IMR-90 (cell line): ENCODE data around the gene BAD. TPM values are rescaled to one million over a fixed set of nuclear protein-coding genes. Genes with fewer than 3 reads are reported as not detected.

ENCODE experiments used
- ATAC-seq: fragments of 200-7000 bp; cut with Tn5 transposase; 2 replicates; pipeline ENCODE4 v1.9.1; 2020; ENCODE audit warnings: low read depth, mild to moderate bottlenecking, moderate library complexity
- BruUV-seq: library from RNA; stranded (reverse); fragments of 400-500 nt; replicated peaks from 2 replicates; lab custom pipeline; 2021; lab: Mats Ljungman, UMichigan
- CTCF ChIA-PET: fragments of 300-600 bp; formaldehyde crosslinking; extraction: SDS; loops from one replicate; lab custom pipeline; 2021; ENCODE audit warnings: antibody characterized with exemption; lab: Yijun Ruan, JAX
- POLR2A ChIA-PET: fragments of 300-600 bp; sonication (Branson Sonifier 250); formaldehyde crosslinking; loops from one replicate; lab custom pipeline; 2022; ENCODE audit warnings: antibody characterized with exemption; ENCODE audit not compliant: unreplicated experiment; lab: Charles Lee
- DNase-seq: peaks from one replicate; pipeline ENCODE4 v3.0.0; 2013
- H2AFZ ChIP-seq: replicated peaks from 2 replicates; pipeline ENCODE3; 2013; ENCODE audit warnings: low read length, mild to moderate bottlenecking; ENCODE audit not compliant: poor library complexity
- H2AK5ac ChIP-seq: 2 replicates; pipeline ENCODE4 v1.6.1; 2013; ENCODE audit warnings: low read depth, low read length, inconsistent platforms
- H2AK9ac ChIP-seq: replicated peaks from 2 replicates; pipeline ENCODE3; 2013; ENCODE audit warnings: mild to moderate bottlenecking, low read depth, low read length, moderate library complexity; ENCODE audit not compliant: poor library complexity
- H2BK120ac ChIP-seq: 2 replicates; pipeline ENCODE4 v1.6.1; 2013; ENCODE audit warnings: low read depth, low read length, inconsistent platforms
- H2BK15ac ChIP-seq: 3 replicates; pipeline ENCODE4 v1.6.1; 2013; ENCODE audit warnings: low read depth, low read length, inconsistent platforms
- H2BK20ac ChIP-seq: 2 replicates; pipeline ENCODE4 v1.6.1; 2013; ENCODE audit warnings: low read depth, mild to moderate bottlenecking, inconsistent platforms, low read length, moderate library complexity
- H2BK5ac ChIP-seq: 2 replicates; pipeline ENCODE4 v1.6.1; 2013; ENCODE audit warnings: mild to moderate bottlenecking, low read depth, low read length, inconsistent platforms; ENCODE audit not compliant: poor library complexity, severe bottlenecking
- H3K14ac ChIP-seq: replicated peaks from 2 replicates; pipeline ENCODE4 v1.6.1; 2013; ENCODE audit warnings: low read depth, low read length, inconsistent platforms
- H3K18ac ChIP-seq: 2 replicates; pipeline ENCODE4 v1.6.1; 2013; ENCODE audit warnings: low read depth, low read length, control low read depth
- H3K23ac ChIP-seq: 2 replicates; pipeline ENCODE4 v1.6.1; 2013; ENCODE audit warnings: low read depth, low read length, inconsistent platforms
- H3K27ac ChIP-seq: 2 replicates; pipeline ENCODE4 v1.5.1; 2013; ENCODE audit warnings: mild to moderate bottlenecking, control low read depth, low read length; ENCODE audit not compliant: insufficient read depth
- H3K27me3 ChIP-seq: 2 replicates; pipeline ENCODE4 v1.6.1; 2013; ENCODE audit warnings: low read length; ENCODE audit not compliant: control insufficient read depth, insufficient read depth
- H3K36me3 ChIP-seq: 2 replicates; pipeline ENCODE4 v1.6.1; 2013; ENCODE audit warnings: low read length, mixed read lengths; ENCODE audit not compliant: control insufficient read depth, insufficient read depth
- H3K4ac ChIP-seq: 2 replicates; pipeline ENCODE4 v1.6.1; 2013; ENCODE audit warnings: low read depth, low read length, inconsistent platforms
- H3K4me1 ChIP-seq: 2 replicates; pipeline ENCODE4 v1.6.1; 2013; ENCODE audit warnings: low read length, mixed read lengths; ENCODE audit not compliant: control insufficient read depth, insufficient read depth
- H3K4me2 ChIP-seq: 2 replicates; pipeline ENCODE4 v1.6.1; 2013; ENCODE audit warnings: low read depth, mild to moderate bottlenecking, control low read depth, low read length, moderate library complexity
- H3K4me3 ChIP-seq: 2 replicates; pipeline ENCODE4 v1.5.1; 2013; ENCODE audit warnings: low read depth, mild to moderate bottlenecking, control low read depth, low read length, moderate library complexity; ENCODE audit not compliant: insufficient read depth
- H3K56ac ChIP-seq: 2 replicates; pipeline ENCODE4 v1.6.1; 2013; ENCODE audit warnings: low read length, inconsistent platforms; ENCODE audit not compliant: insufficient read depth; ENCODE audit errors: extremely low read depth
- H3K79me1 ChIP-seq, 2 experiments: 2 replicates each; pipeline ENCODE4 v1.6.1; 2013; ENCODE audit warnings: low read length in 2 of 2, inconsistent platforms in 1 of 2, low read depth in 1 of 2
- H3K9ac ChIP-seq: 2 replicates; pipeline ENCODE4 v1.6.1; 2013; ENCODE audit warnings: low read depth, low read length, control low read depth
- H3K9me1 ChIP-seq: 2 replicates; pipeline ENCODE4 v1.6.1; 2013; ENCODE audit warnings: low read length, inconsistent platforms; ENCODE audit not compliant: insufficient read depth
- H3K9me3 ChIP-seq: 2 replicates; pipeline ENCODE4 v1.6.1; 2013; ENCODE audit warnings: low read length; ENCODE audit not compliant: control insufficient read depth, insufficient read depth
- H4K20me1 ChIP-seq: 2 replicates; pipeline ENCODE4 v1.6.1; 2013; ENCODE audit warnings: low read length, inconsistent platforms; ENCODE audit not compliant: insufficient read depth
- H4K5ac ChIP-seq: 2 replicates; pipeline ENCODE4 v1.6.1; 2013; ENCODE audit warnings: mild to moderate bottlenecking, low read depth, low read length, control low read depth
- H4K8ac ChIP-seq, 2 experiments: 2 replicates each; pipeline ENCODE4 v1.6.1; 2013; ENCODE audit warnings: low read depth in 2 of 2, low read length in 2 of 2, control low read depth in 1 of 2, inconsistent platforms in 1 of 2
- H4K91ac ChIP-seq: 2 replicates; pipeline ENCODE4 v1.6.1; 2013; ENCODE audit warnings: low read depth, low read length, inconsistent platforms; ENCODE audit not compliant: insufficient read depth
- BHLHE40 ChIP-seq: fragments of 150-350 bp; IDR thresholded peaks from 2 replicates; pipeline ENCODE4 v1.6.1; 2016; ENCODE audit warnings: mild to moderate bottlenecking, low read depth, low read length
- FOS ChIP-seq: fragments of 150-350 bp; IDR thresholded peaks from 2 replicates; pipeline ENCODE4 v1.6.1; 2016; ENCODE audit warnings: low read depth, low read length
- MAFK ChIP-seq: IDR thresholded peaks from 2 replicates; pipeline ENCODE4 v1.6.1; 2012; ENCODE audit warnings: low read depth, low read length, improper control_type of control experiment
- MAZ ChIP-seq: IDR thresholded peaks from 2 replicates; pipeline ENCODE4 v1.6.1; 2012; ENCODE audit warnings: low read depth, mild to moderate bottlenecking, low read length, improper control_type of control experiment, moderate library complexity, borderline replicate concordance
- MXI1 ChIP-seq: IDR thresholded peaks from 2 replicates; pipeline ENCODE4 v1.6.1; 2012; ENCODE audit warnings: low read depth, mild to moderate bottlenecking, low read length, moderate library complexity, borderline replicate concordance
- POLR2A ChIP-seq: IDR thresholded peaks from 2 replicates; pipeline ENCODE4 v1.6.1; 2012; ENCODE audit warnings: mild to moderate bottlenecking, low read depth, low read length
- RCOR1 ChIP-seq: IDR thresholded peaks from 2 replicates; pipeline ENCODE4 v1.6.1; 2012; ENCODE audit warnings: mild to moderate bottlenecking, low read length, improper control_type of control experiment; ENCODE audit not compliant: insufficient replicate concordance
- WGBS, 2 experiments: methylation state at CpG; one replicate each; pipeline versions ENCODE4 v1.1.5 to v1.1.7; 2013; ENCODE audit warnings: missing lambda C conversion rate in 2 of 2; ENCODE audit not compliant: insufficient read length in 1 of 2; ENCODE audit errors: extremely low coverage in 2 of 2; 5-methylcytosine and 5-hydroxymethylcytosine counted together
- dilution Hi-C: fragments of 300-500 bp; cut with HindIII; formaldehyde crosslinking; loops from one replicate; pipeline ENCODE4 v1.14.3; 2018; ENCODE audit warnings: low sequenced_read_pairs; ENCODE audit not compliant: unreplicated experiment
- in situ Hi-C: fragments of 300-500 bp; cut with MboI; formaldehyde crosslinking; loops from 3 replicates; pipeline ENCODE4 v1.14.3; 2019; ENCODE audit warnings: low sequenced_read_pairs, inconsistent platforms, mixed read lengths
- intact Hi-C: fragments of 100-400 bp; cut with micrococcal nuclease; formaldehyde crosslinking; loops from 2 replicates; pipeline ENCODE4 v1.10.0; 2022
- polyA plus RNA-seq, 3 experiments: library from polyadenylated mRNA; depleted of rRNA; stranded (reverse); fragments of >200 nt; gene quantifications; 2 replicates each; pipeline ENCODE4 v1.2.3, GENCODE V29; 2012; ENCODE audit warnings: low replicate concordance in 1 of 3
- total RNA-seq: library from RNA; depleted of rRNA; stranded (reverse); fragments of >200 nt; gene quantifications from 2 replicates; pipeline ENCODE4 v1.2.3, GENCODE V29; 2012
- TF ChIP-seq, protein P1 (sequence below): fragments of 150-350 bp; IDR thresholded peaks from 2 replicates; pipeline ENCODE4 v1.6.1; 2016; ENCODE audit warnings: low read depth, mild to moderate bottlenecking, low read length, moderate library complexity, borderline replicate concordance
- TF ChIP-seq, protein P2 (sequence below): fragments of 150-350 bp; IDR thresholded peaks from 2 replicates; pipeline ENCODE4 v1.6.1; 2017; ENCODE audit warnings: mild to moderate bottlenecking, antibody characterized with exemption, low read length, low read depth

The BAD gene
- total and polyA plus RNA-seq, 2 of the 4 experiments (the other 2 are of a cell fraction): 30.3 to 68.0 TPM

DNA sequence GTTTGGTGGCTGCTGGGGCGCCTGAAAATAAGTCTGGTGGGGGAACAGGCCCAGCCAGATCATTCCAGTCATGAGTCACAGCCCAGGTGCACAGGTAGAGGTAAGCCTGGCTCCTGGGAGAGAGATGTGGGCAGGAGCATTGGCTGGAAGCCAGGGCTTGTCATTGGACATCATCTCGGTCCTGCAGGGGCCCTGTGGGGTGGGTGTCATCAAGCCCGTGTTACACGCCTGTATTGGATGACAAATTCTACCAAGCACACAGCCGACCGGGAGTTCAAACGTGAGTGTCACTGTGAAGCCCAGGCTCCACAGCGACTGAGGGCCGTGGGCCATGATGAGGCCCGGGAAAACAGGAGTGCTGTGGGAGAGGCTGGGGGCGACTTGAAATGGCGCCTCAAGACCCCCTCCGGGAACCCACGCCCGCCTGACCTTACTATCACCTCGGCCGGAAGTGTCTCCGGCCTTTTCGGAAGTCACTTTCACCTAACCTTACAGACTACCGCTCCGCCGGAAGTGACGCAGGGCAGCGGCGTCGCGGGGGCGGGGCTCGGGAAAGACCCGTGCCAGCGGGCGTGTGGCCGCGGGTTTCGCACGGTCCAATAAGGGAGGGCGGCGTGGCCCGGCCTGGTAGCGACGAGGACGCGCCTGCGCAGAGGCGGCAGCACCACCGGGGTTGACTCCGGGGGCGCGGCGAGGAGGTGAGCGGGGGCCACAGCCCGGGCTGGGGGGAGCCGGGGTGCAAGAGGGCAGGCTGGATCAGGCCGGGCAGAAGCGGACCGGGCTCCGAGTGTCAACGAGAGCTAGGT, 43.8 kb downstream of the BAD start, which contains the start of gene FKBP2:
Gene FKBP2, plus strand, starts transcription at position 661 of the 806 bp plus-strand sequence. CDS start 1,293 bp downstream, outside the sequence.
- peak within 1 kb of the TSS; percentile 35; the same call in 2 of the 3 replicates for H2BK15ac ChIP-seq
- peak within 1 kb of the TSS; percentile 74 for H3K9ac ChIP-seq
- H2AK5ac ChIP-seq: peak within 1 kb of the TSS; percentile 73
- H3K4me1 ChIP-seq: peaks cover 15% of the 10 kb centered on the region
- no peaks in the 10 kb centered on the region for H3K9me3 ChIP-seq
- intact Hi-C loops (loop anchor here (2.0 kb wide), 1 partner anchor 54 kb away; the partner anchor contains the start of gene STIP1), dilution Hi-C loops (no loop called here), in situ Hi-C loops (no loop called here)
- DNase-seq: peak; percentile 95
- peak within 1 kb of the TSS; percentile 83 for H4K91ac ChIP-seq
- peak; percentile 70 for ATAC-seq
- peak within 1 kb of the TSS; percentile 91 for H3K14ac ChIP-seq
- H4K5ac ChIP-seq: peak within 1 kb of the TSS; percentile 90
- H3K79me1 ChIP-seq: peaks cover 23 to 42% of the 10 kb centered on the region in 2 experiments; a peak in 3 of 4 replicates
- peak within 1 kb of the TSS; percentile 98 for H2AK9ac ChIP-seq
- H3K23ac ChIP-seq: peak within 1 kb of the TSS; percentile 61; the same call in 1 of the 2 replicates
- H3K4ac ChIP-seq: peak within 1 kb of the TSS; percentile 94
- H3K36me3 ChIP-seq: peaks cover 31% of the 10 kb centered on the region
- peak within 1 kb of the TSS; percentile 85 for H3K4me3 ChIP-seq
- peaks cover 14% of the 10 kb centered on the region for H3K9me1 ChIP-seq
- H3K18ac ChIP-seq: peak within 1 kb of the TSS; percentile 47
- H2BK20ac ChIP-seq: no peak within 1 kb of the TSS
- POLR2A ChIA-PET: interaction anchor here (0.6 to 1.1 kb wide), 2 partner anchors 36 to 55 kb away, joined by 3 to 24 read pairs; no protein-coding TSS in a partner anchor
- CTCF ChIA-PET: interaction anchor here (0.6 to 2.5 kb wide), 3 partner anchors 36 to 882 kb away, joined by 3 to 8 read pairs (median 5); no protein-coding TSS in a partner anchor
- TF ChIP-seq RCOR1 (no peak), FOS (no peak), BHLHE40 (peak; percentile 94), MXI1 (peak; percentile 27; the same call in 1 of the 2 replicates), MAFK (no peak), POLR2A (peak; percentile 84), MAZ (no peak; the same call in 1 of the 2 replicates)
- TF ChIP-seq, protein P1, sequence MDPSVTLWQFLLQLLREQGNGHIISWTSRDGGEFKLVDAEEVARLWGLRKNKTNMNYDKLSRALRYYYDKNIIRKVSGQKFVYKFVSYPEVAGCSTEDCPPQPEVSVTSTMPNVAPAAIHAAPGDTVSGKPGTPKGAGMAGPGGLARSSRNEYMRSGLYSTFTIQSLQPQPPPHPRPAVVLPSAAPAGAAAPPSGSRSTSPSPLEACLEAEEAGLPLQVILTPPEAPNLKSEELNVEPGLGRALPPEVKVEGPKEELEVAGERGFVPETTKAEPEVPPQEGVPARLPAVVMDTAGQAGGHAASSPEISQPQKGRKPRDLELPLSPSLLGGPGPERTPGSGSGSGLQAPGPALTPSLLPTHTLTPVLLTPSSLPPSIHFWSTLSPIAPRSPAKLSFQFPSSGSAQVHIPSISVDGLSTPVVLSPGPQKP: no peak
- TF ChIP-seq, protein P2, sequence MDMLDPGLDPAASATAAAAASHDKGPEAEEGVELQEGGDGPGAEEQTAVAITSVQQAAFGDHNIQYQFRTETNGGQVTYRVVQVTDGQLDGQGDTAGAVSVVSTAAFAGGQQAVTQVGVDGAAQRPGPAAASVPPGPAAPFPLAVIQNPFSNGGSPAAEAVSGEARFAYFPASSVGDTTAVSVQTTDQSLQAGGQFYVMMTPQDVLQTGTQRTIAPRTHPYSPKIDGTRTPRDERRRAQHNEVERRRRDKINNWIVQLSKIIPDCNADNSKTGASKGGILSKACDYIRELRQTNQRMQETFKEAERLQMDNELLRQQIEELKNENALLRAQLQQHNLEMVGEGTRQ: peak; percentile 51
- H2BK120ac ChIP-seq: peak within 1 kb of the TSS; percentile 82
- BruUV-seq: no TSS peak
- H2AFZ ChIP-seq: peak within 1 kb of the TSS; percentile 99
- 0% methylated on average over 21 of the region's 58 CpGs; no CpG with 5 or more reads in 1 of the 2 experiments for WGBS, 2 experiments
- peak within 1 kb of the TSS; percentile 96 to 99 for H4K8ac ChIP-seq
- H3K27me3 ChIP-seq: no peaks in the 10 kb centered on the region
- H4K20me1 ChIP-seq: peaks cover 21% of the 10 kb centered on the region
- H3K56ac ChIP-seq: peak within 1 kb of the TSS; percentile 55; the same call in 1 of the 2 replicates
- H3K27ac ChIP-seq: peak within 1 kb of the TSS; percentile 89
- H3K4me2 ChIP-seq: peak within 1 kb of the TSS; percentile 97
- peak within 1 kb of the TSS; percentile 92 for H2BK5ac ChIP-seq
